Kidney (tissue), 14 donors: ENCODE measurements around the gene FAM156A. TPM values are rescaled to one million over a fixed set of nuclear protein-coding genes. Genes with fewer than 3 reads are reported as not detected.

Source experiments
- DNase-seq, 5 donors: peaks; one replicate each; pipeline ENCODE4 v3.0.0-alpha.2; 2013 to 2020
- FAIRE-seq: peaks from 2 replicates; lab custom pipeline; 2012; peaks lifted over from hg19 to GRCh38; lab: Jason Lieb, UNC
- H3K27ac ChIP-seq, 2 donors: one replicate each; pipeline ENCODE4 v1.7.0; 2013; ENCODE audit warnings: low read depth in 2 of 2, low read length in 2 of 2, inconsistent platforms in 1 of 2
- H3K27me3 ChIP-seq: one replicate; pipeline ENCODE4 v1.7.1; 2013; ENCODE audit warnings: low read length, inconsistent platforms; ENCODE audit not compliant: control insufficient read depth, insufficient read depth
- H3K36me3 ChIP-seq, 3 donors: one replicate each; pipeline versions ENCODE4 v1.7.0 to v1.7.1; 2013; ENCODE audit warnings: low read length in 3 of 3, control low read depth in 1 of 3, inconsistent platforms in 1 of 3; ENCODE audit not compliant: insufficient read depth in 3 of 3, control insufficient read depth in 2 of 3
- H3K4me1 ChIP-seq, 3 donors: one replicate each; pipeline versions ENCODE4 v1.7.0 to v1.7.1; 2013; ENCODE audit warnings: low read length in 3 of 3, inconsistent platforms in 1 of 3, low read depth in 1 of 3; ENCODE audit not compliant: control insufficient read depth in 2 of 3, insufficient read depth in 2 of 3
- H3K4me3 ChIP-seq, 3 donors: one replicate each; pipeline versions ENCODE4 v1.7.0 to v1.8.1; 2013; ENCODE audit warnings: low read length in 3 of 3, control low read depth in 1 of 3, inconsistent platforms in 1 of 3
- H3K9ac ChIP-seq, 3 donors: one replicate each; pipeline versions ENCODE4 v1.7.0 to v1.7.1; 2013; ENCODE audit warnings: low read length in 3 of 3, control low read depth in 1 of 3, inconsistent platforms in 1 of 3
- H3K9me3 ChIP-seq, 3 donors: one replicate each; pipeline versions ENCODE4 v1.7.0 to v1.7.1; 2013; ENCODE audit warnings: low read length in 3 of 3, control low read depth in 1 of 3, inconsistent platforms in 1 of 3; ENCODE audit not compliant: control insufficient read depth in 2 of 3, insufficient read depth in 1 of 3
- intact Hi-C: fragments of 100-400 bp; cut with DNase I; formaldehyde crosslinking; loops from one replicate; pipeline ENCODE4 v1.11.1; 2022
- polyA plus RNA-seq: library from polyadenylated mRNA; stranded (reverse); fragments of 350-450 nt; fragmentation: Illumina TruSeq; extraction: RNeasy Lipid Tissue Mini Kit (QIAGEN cat#74804); gene quantifications from one replicate; pipeline ENCODE4 v1.2.3, GENCODE V29; 2014; ENCODE audit warnings: low read depth, low replicate concordance; ENCODE audit not compliant: insufficient read depth
- total RNA-seq: library from RNA; stranded (reverse); fragmentation: NEBNext Ultra II Directional; extraction: Animal tissue kit (Norgen Biotek cat#: 25700); gene quantifications from one replicate; pipeline ENCODE4 v1.2.1, GENCODE V29; 2021
- TF ChIP-seq, protein P1 (sequence below): IDR thresholded peaks from 3 replicates; pipeline ENCODE4 v1.5.1; 2012; ENCODE audit warnings: mild to moderate bottlenecking, moderate library complexity, borderline replicate concordance; ENCODE audit not compliant: insufficient read depth; ENCODE audit errors: extremely low read depth
- donor health status: control.
- donor health status: control.
- donor health status: control.
- donor health status: control.
- donor health status: control.
- donor health status: DM: yes; HTN: yes; CAD: no.
- donor health status: Normal renal cell carcinoma (clear cell type).

Gene FAM156A
- total and polyA plus RNA-seq, 2 donors from 2014 or later = 9.9 to 20.5 TPM

DNA sequence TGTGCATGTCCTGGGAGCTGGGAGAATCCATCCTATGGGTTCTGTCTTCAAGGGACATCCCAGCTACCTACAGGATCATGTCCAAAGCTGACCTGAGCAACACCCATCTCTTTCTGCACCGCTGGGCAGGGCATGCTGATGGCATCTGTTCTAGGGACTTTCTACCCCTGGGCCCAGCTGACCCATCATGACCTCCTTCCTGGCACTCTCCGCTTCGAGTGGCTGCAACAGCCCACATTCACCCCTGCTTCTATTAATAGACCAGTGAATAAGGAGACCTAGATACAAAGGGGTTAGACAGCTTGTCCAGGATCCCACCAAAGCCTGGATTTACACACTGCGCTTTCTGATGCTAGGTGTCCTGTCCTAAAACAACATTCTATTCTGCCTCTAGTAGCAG, 45.7 kb upstream of the FAM156A start:
- Histone ChIP-seq H3K9ac (no peak overlapping the region), H3K27ac (no peak overlapping the region), H3K9me3 (no peaks in the 10 kb centered on the region), H3K27me3 (peaks cover 5% of the 10 kb centered on the region), H3K4me3 (no peak overlapping the region), H3K36me3 (no peaks in the 10 kb centered on the region), H3K4me1 (peaks cover 0 to 7% (median 0%) of the 10 kb centered on the region in 3 donors)
- TF ChIP-seq, protein P1, sequence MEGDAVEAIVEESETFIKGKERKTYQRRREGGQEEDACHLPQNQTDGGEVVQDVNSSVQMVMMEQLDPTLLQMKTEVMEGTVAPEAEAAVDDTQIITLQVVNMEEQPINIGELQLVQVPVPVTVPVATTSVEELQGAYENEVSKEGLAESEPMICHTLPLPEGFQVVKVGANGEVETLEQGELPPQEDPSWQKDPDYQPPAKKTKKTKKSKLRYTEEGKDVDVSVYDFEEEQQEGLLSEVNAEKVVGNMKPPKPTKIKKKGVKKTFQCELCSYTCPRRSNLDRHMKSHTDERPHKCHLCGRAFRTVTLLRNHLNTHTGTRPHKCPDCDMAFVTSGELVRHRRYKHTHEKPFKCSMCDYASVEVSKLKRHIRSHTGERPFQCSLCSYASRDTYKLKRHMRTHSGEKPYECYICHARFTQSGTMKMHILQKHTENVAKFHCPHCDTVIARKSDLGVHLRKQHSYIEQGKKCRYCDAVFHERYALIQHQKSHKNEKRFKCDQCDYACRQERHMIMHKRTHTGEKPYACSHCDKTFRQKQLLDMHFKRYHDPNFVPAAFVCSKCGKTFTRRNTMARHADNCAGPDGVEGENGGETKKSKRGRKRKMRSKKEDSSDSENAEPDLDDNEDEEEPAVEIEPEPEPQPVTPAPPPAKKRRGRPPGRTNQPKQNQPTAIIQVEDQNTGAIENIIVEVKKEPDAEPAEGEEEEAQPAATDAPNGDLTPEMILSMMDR = no peak
- no peak for DNase-seq
- FAIRE-seq = no peak
- intact Hi-C loops = no loop called here

DNA sequence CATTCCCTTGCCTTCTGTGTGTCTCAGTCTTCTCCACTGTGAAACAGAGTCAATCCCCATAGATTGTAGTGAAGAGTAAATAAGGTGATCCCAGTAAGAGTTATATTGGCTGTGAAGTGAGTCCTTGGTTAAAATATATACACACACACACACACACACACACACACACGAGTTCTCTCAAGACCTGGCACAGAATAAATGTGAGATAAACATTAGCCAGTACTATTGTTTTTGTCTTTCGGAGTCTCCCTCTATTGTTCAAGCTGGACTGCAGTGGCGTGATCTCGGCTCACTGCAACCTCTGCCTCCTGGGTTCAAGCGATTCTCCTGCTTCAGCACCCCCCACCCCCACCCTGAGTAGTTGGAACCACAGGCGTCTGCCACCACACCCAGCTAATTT, 44.8 kb upstream of the FAM156A start:
- H3K4me1 ChIP-seq = peaks cover 0 to 7% (median 0%) of the 10 kb centered on the region in 3 donors
- TF ChIP-seq, protein P1 = no peak

DNA sequence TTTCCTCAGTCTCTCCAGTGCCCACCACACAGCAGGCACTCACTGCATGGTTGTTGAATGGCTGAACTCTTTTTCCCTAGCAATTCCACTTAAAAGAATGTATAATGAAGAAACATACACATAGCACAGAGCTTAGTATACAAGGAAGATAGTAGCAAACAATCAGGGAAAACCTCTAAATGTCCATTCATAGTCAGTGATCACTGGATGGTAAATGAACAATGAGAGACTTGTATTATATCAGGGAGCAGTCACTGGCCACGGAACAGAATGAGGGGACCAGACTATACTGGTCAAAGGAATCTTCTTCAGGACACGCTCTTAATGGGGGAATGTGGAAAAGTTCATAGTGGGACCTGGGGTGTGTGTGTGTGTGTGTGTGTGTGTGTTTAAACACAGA, 43.6 kb upstream of the FAM156A start:
- TF ChIP-seq, protein P1 = no peak
- Histone ChIP-seq H3K4me3 (no peak overlapping the region), H3K9me3 (no peaks in the 10 kb centered on the region), H3K4me1 (peaks cover 0 to 7% (median 0%) of the 10 kb centered on the region in 3 donors), H3K9ac (no peak overlapping the region), H3K27ac (no peak overlapping the region), H3K36me3 (no peaks in the 10 kb centered on the region), H3K27me3 (peaks cover 11% of the 10 kb centered on the region)
- intact Hi-C loops = no loop called here
- DNase-seq (no peak), FAIRE-seq (no peak)

More for the DNA sequence above, 44.8 kb upstream of the FAM156A start:
- no peak for FAIRE-seq
- DNase-seq = no peak
- no peak overlapping the region for H3K9ac ChIP-seq
- H3K9me3 ChIP-seq = no peaks in the 10 kb centered on the region
- no peak overlapping the region for H3K4me3 ChIP-seq
- H3K27me3 ChIP-seq = peaks cover 11% of the 10 kb centered on the region
- intact Hi-C loops = no loop called here
- no peak overlapping the region for H3K27ac ChIP-seq
- no peaks in the 10 kb centered on the region for H3K36me3 ChIP-seq
